Nephron (organoid): ENCODE results near the gene TNNT1.

Experiments used
- H3K27ac Mint-ChIP-seq, 3 experiments: 2 replicates each; pipeline ENCODE4 v1.8.0; 2020; ENCODE audit warnings: mixed read lengths in 3 of 3, mild to moderate bottlenecking in 2 of 3, moderate library complexity in 1 of 3
- H3K27me3 Mint-ChIP-seq: 2 replicates; pipeline ENCODE4 v1.8.0; 2021; ENCODE audit warnings: low read depth, mild to moderate bottlenecking, moderate library complexity, mixed read lengths
- H3K36me3 Mint-ChIP-seq: 2 replicates; pipeline ENCODE4 v1.8.0; 2020; ENCODE audit warnings: low read depth, mixed read lengths
- H3K4me1 Mint-ChIP-seq: 2 replicates; pipeline ENCODE4 v1.8.0; 2020; ENCODE audit warnings: mixed read lengths
- H3K4me3 Mint-ChIP-seq, 3 experiments: 2 replicates each; pipeline ENCODE4 v1.8.0; 2020; ENCODE audit warnings: mild to moderate bottlenecking in 3 of 3, mixed read lengths in 3 of 3, moderate library complexity in 2 of 3
- H3K9me3 Mint-ChIP-seq: 2 replicates; pipeline ENCODE4 v1.8.0; 2020; ENCODE audit warnings: mixed read lengths
- CTCF ChIP-seq, 3 experiments: fragments of 200-600 bp; sonication (generic); IDR thresholded peaks; one replicate each; pipeline ENCODE4 v1.5.0; 2021; ENCODE audit warnings: antibody characterized with exemption in 3 of 3; ENCODE audit not compliant: unreplicated experiment in 3 of 3

TNNT1 gene

DNA sequence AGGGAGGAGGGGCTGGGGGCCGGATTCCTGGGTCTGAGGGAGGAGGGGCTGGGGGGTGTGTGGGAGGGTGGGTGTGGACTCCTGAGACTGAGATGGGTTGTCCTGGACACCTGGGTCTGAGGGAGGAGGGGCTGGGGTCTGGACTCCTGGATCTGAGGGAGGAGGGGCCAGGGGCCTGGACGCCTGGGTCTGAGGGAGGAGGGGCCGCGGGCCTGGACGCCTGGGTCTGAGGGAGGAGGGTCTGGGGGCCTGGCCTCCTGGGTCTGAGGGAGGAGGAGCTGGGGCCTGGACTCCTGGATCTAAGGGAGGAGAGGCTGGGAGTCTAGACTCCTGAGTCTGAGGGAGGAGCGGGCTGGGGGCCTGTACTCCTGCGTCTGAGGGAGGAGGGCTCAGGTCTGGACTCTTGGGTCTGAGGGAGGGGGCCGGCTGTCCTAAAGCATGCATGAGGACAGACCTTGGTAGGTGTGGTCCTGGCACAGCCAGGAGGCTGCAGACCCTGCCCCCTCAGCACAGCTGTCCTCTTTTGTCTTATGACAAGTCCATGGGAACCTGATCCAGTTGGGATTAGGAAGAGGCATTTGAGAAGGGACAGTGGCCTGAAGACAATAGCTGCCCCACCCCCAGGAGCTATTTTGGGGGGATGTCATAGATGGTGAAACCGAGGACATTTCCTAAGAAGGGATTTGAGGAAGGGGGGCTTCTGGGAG lies 1.3 kb downstream of the TNNT1 start:
- Mint-ChIP-seq H3K4me3 (peak overlapping the region; percentile 76 to 97 (median 88)), H3K36me3 (peaks cover 3% of the 10 kb centered on the region), H3K27me3 (peaks cover 71% of the 10 kb centered on the region), H3K4me1 (peaks cover 39% of the 10 kb centered on the region), H3K9me3 (no peaks in the 10 kb centered on the region), H3K27ac (peak overlapping the region in 1 of 3 experiments; percentile 41)
- no peak for TF ChIP-seq CTCF (IDR thresholded peaks at IDR 0.05; ENCODE audit: unreplicated experiment in 3 of 3)

DNA sequence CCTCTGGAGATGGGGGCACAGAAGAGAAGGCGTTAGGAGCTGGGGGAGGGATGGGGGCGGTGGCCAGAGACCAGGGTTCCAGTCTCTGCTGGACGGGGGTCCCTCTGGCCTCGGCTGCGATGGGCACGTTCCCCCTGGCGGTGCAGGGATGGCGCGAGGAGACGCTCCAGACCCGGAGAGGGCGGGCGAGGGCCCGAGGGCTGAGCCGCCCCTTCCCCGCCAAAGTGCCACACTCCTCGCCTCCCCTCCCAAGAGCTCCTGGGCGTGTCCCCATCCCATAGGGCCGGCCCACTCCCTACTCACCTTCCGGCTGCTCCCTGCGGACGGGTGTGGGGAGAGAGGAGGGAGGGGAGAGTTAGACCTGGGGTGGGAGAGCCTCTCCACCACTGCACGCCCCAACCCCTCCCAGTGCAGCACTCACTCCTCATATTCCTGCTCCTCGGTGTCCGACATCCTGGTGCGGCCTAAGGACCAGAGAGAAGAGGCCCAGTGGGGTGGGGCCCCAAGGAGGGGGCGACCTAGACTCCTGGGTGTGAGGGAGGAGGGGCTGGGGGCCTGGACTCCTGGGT lies 2.2 kb downstream of the TNNT1 start:
- no peak for TF ChIP-seq CTCF (IDR thresholded peaks at IDR 0.05; ENCODE audit: unreplicated experiment in 3 of 3)
- no peaks in the 10 kb centered on the region for H3K9me3 Mint-ChIP-seq
- peak overlapping the region; percentile 57 to 97 (median 66) for H3K4me3 Mint-ChIP-seq
- H3K27me3 Mint-ChIP-seq, result peaks cover 71% of the 10 kb centered on the region
- peaks cover 37% of the 10 kb centered on the region for H3K4me1 Mint-ChIP-seq
- H3K27ac Mint-ChIP-seq, result no peak overlapping the region
- H3K36me3 Mint-ChIP-seq, result peaks cover 3% of the 10 kb centered on the region

- Mint-ChIP-seq H3K36me3 (no peaks in the 10 kb centered on the region), H3K4me1 (peaks cover 33% of the 10 kb centered on the region), H3K4me3 (peak overlapping the region; percentile 47 to 66 (median 58)), H3K27ac (no peak overlapping the region), H3K27me3 (peaks cover 71% of the 10 kb centered on the region), H3K9me3 (no peaks in the 10 kb centered on the region)
- peak; percentile 34 to 51 (median 49) for TF ChIP-seq CTCF (IDR thresholded peaks at IDR 0.05; ENCODE audit: unreplicated experiment in 3 of 3)
These were observed 2.8 kb downstream of the TNNT1 start for GRCh38 chr19:55146078-55146704.

GRCh38 chr19:55145232-55145631 lies 3.8 kb downstream of the TNNT1 start:
- peaks cover 28% of the 10 kb centered on the region for H3K4me1 Mint-ChIP-seq
- H3K9me3 Mint-ChIP-seq, result no peaks in the 10 kb centered on the region
- no peaks in the 10 kb centered on the region for H3K36me3 Mint-ChIP-seq
- H3K27ac Mint-ChIP-seq, result no peak overlapping the region
- H3K27me3 Mint-ChIP-seq, result peaks cover 69% of the 10 kb centered on the region
- peak overlapping the region; percentile 37 to 72 (median 59) for H3K4me3 Mint-ChIP-seq
- TF ChIP-seq CTCF (IDR thresholded peaks at IDR 0.05; ENCODE audit: unreplicated experiment in 3 of 3), result no peak

DNA sequence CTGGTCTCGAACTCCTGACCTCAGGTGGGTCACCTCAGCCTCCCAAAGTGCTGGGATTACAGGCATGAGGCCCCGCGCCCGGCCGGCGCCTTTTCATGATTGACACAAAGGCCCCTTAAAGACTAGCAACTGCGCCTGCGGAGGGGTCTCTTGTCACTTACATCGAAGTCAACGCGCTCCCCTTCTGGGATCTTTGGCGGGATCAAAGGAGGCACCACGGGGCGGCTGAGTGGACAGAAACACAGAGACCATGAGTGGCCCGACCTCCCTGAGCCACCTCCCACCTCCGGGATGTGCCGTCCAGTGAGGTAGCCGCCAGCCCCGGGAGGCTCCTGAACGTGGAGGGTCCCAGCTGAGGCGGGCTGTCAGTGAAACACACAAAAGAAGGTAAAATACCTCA lies 7.3 kb downstream of the TNNT1 start:
- peaks cover 9% of the 10 kb centered on the region for H3K4me1 Mint-ChIP-seq
- H3K9me3 Mint-ChIP-seq, result no peaks in the 10 kb centered on the region
- H3K36me3 Mint-ChIP-seq, result no peaks in the 10 kb centered on the region
- no peak for TF ChIP-seq CTCF (IDR thresholded peaks at IDR 0.05; ENCODE audit: unreplicated experiment in 3 of 3)
- H3K4me3 Mint-ChIP-seq, result peak overlapping the region in 1 of 3 experiments; percentile 13
- H3K27ac Mint-ChIP-seq, result no peak overlapping the region
- peaks cover 41% of the 10 kb centered on the region for H3K27me3 Mint-ChIP-seq
